PFSK-1 (cell line): Measurements from ENCODE around the gene HAPLN3.

ENCODE experiments used
- FOXP2 ChIP-seq: optimal IDR thresholded peaks from 2 replicates; pipeline ENCODE3; 2011; ENCODE audit warnings: borderline replicate concordance, control low read depth, inconsistent platforms; ENCODE audit not compliant: insufficient read depth; ENCODE audit errors: extremely low read length, extremely low read depth
- POLR2AphosphoS5 ChIP-seq: IDR thresholded peaks from 2 replicates; pipeline ENCODE4 v1.6.1; 2012; ENCODE audit warnings: low read depth, mild to moderate bottlenecking, control low read depth, low read length, moderate library complexity
- REST ChIP-seq, 2 experiments: IDR thresholded peaks; 2 replicates each; pipeline versions ENCODE4 v1.6.1 to v1.8.0; 2011 to 2012; ENCODE audit warnings: low read depth in 2 of 2, low read length in 2 of 2, control low read depth in 1 of 2, inconsistent platforms in 1 of 2, mild to moderate bottlenecking in 1 of 2, moderate library complexity in 1 of 2; ENCODE audit not compliant: insufficient read depth in 1 of 2
- SIN3A ChIP-seq: IDR thresholded peaks from 2 replicates; pipeline ENCODE4 v1.6.1; 2012; ENCODE audit warnings: mild to moderate bottlenecking, low read length, moderate library complexity, borderline replicate concordance; ENCODE audit not compliant: insufficient read depth
- TAF1 ChIP-seq: IDR thresholded peaks from 2 replicates; pipeline ENCODE4 v1.6.1; 2012; ENCODE audit warnings: low read length, control low read depth, borderline replicate concordance; ENCODE audit not compliant: insufficient read depth

- TF ChIP-seq SIN3A (no peak), REST (IDR thresholded peaks at IDR 0.05; ENCODE audit: insufficient read depth in 1 of 2, low read depth in 2 of 2, low read length in 2 of 2) (no peak), POLR2AphosphoS5 (no peak), FOXP2 (no peak), TAF1 (no peak)
Observed at GRCh38 chr15:88839961-88840360, 55.4 kb downstream of the HAPLN3 start.
